Heart left ventricle (tissue), 16 donors: ENCODE measurements around the gene ETV7. TPM values are rescaled to one million over a fixed set of nuclear protein-coding genes. Genes with fewer than 3 reads are reported as not detected.

Source experiments
- ATAC-seq, 4 donors: fragments of 200-7000 bp; cut with Tn5 transposase; one replicate each; pipeline ENCODE4 v1.9.1; 2020 to 2022; ENCODE audit warnings: moderate library complexity in 4 of 4, mild to moderate bottlenecking in 3 of 4, moderate number of reproducible peaks in 1 of 4
- DNase-seq, 5 donors: peaks; one replicate each; pipeline ENCODE4 v3.0.0-alpha.2; 2020
- H3K27ac ChIP-seq, 12 donors: fragments of 200-600 bp; sonication (generic) in 4 of 12; one replicate each; pipeline versions ENCODE4 v1.5.0 to v1.8.0; 2016 to 2022; ENCODE audit warnings: mild to moderate bottlenecking in 2 of 12
- H3K27me3 ChIP-seq, 9 donors: fragments of 200-600 bp; sonication (generic) in 2 of 9; one replicate each; pipeline versions ENCODE4 v1.5.1 to v1.8.0; 2016 to 2022; ENCODE audit warnings: mild to moderate bottlenecking in 3 of 9
- H3K36me3 ChIP-seq, 9 donors: fragments of 200-600 bp; sonication (generic) in 2 of 9; one replicate each; pipeline versions ENCODE4 v1.5.0 to v1.8.0; 2018 to 2022; ENCODE audit warnings: mild to moderate bottlenecking in 2 of 9
- H3K4me1 ChIP-seq, 12 donors: fragments of 200-600 bp; sonication (generic) in 4 of 12; one replicate each; pipeline versions ENCODE4 v1.5.0 to v1.8.0; 2016 to 2022; ENCODE audit warnings: mild to moderate bottlenecking in 3 of 12
- H3K4me3 ChIP-seq, 12 donors: fragments of 200-600 bp; sonication (generic) in 4 of 12; one replicate each; pipeline versions ENCODE4 v1.5.0 to v1.8.0; 2017 to 2022; ENCODE audit warnings: mild to moderate bottlenecking in 9 of 12, moderate library complexity in 4 of 12
- H3K9me3 ChIP-seq, 12 donors: fragments of 200-600 bp; sonication (generic) in 4 of 12; one replicate each; pipeline versions ENCODE4 v1.5.0 to v1.8.0; 2016 to 2022; ENCODE audit warnings: mild to moderate bottlenecking in 1 of 12
- POLR2A ChIP-seq, 2 donors: fragments of 450-650 bp; IDR thresholded peaks; one replicate each; pipeline ENCODE4 v1.6.1; 2017; ENCODE audit warnings: antibody characterized with exemption in 2 of 2, mild to moderate bottlenecking in 2 of 2, moderate library complexity in 2 of 2
- WGBS, 4 donors: extraction: QIAGEN DNeasy Blood & Tissue Kit in 2 of 4; methylation state at CpG; one replicate each; pipeline versions ENCODE4 v1.1.5 to v1.1.7; 2013 to 2018; 5-methylcytosine and 5-hydroxymethylcytosine counted together
- intact Hi-C, 10 donors: fragments of 100-400 bp; cut with DNase I; formaldehyde crosslinking; loops; one replicate each; pipeline versions ENCODE4 v1.11.1 to v1.14.2; 2022
- polyA plus RNA-seq, 2 donors: library from polyadenylated mRNA; stranded (reverse); fragments of 200-250 nt; gene quantifications; one replicate each; pipeline ENCODE4 v1.2.3, GENCODE V29; 2013
- total RNA-seq, 9 donors: library from RNA; depleted of rRNA in 2 of 9; stranded (reverse); fragments of >200 nt in 2 of 9; fragmentation: NEBNext Ultra II Directional in 3 of 9; extraction: Animal tissue kit (Norgen Biotek cat#: 25700) in 3 of 9; gene quantifications; one replicate each; pipeline versions ENCODE4 v1.1.0 to v1.2.4, GENCODE V29; 2016 to 2023
- TF ChIP-seq, protein P1 (sequence below), 12 donors: fragments of 200-600 bp; sonication (generic) in 4 of 12; IDR thresholded peaks; one replicate each; pipeline versions ENCODE4 v1.5.0 to v1.8.0; 2018 to 2022; ENCODE audit warnings: antibody characterized with exemption in 12 of 12, mild to moderate bottlenecking in 5 of 12
- donor health status: ischemic (EF 13 %, LVEDD 7.1; RV severe dilation, severe dysfunction).
- donor health status: healthy with polysubstance abuse.
- donor health status: DM: no; HTN: yes; CAD: no.
- donor health status: DM: no; HTN: no; CAD: no.
- donor health status: ischemic (EF 25% LVEDD 6.9; RV normal size, moderate dysfunction).
- donor health status: ischemic (EF 25% LVEDD 5.7; RV mildly dilated, moderate dysfunction).
- donor health status: healthy.
- donor health status: DM: yes; HTN: yes; CAD: no.
- donor health status: ischemic (EF 35%, LVEDD 5.7; RV mildly dilated, moderate dysfunction).
- donor health status: nonischemic (EF 11% LVEDD 7.7; RV severe dilation, severe dysfunction).
- donor health status: DM: yes; HTN: yes; CAD: no.
- donor health status: PGD.
- donor health status: ischemic (EF 29% LVEDD 5.4; RV normal size, mild dysfunction).
- donor health status: nonischemic (EF 23%, LVEDD 6.1; RV moderate dilation, normal function).

Gene ETV7
- total and polyA plus RNA-seq, 11 donors: 0.06 to 5.1 (median 0.31) TPM; not detected in 5

DNA sequence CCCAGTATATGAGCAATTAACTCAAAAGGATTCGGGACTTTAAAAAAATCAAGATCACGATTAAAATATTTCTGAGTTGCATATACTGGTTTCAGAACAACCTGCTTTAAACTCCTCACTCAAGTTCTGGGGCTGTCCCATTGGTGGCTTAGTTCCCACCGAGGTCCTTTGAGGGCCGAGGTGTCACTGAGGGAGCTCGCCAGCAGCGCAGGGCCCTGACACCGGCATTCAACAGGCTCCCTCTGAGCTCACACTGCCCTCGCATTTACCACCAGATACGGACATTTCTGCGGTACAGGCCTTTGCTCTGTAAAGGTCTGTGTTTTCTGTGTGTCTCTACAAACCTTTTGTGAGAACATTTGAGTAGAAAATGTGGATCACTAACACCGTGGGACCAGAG, 26.4 kb downstream of the ETV7 start:
- DNase-seq (no peak), ATAC-seq (no peak)
- no peaks in the 10 kb centered on the region for H3K9me3 ChIP-seq
- no peak overlapping the region for H3K4me3 ChIP-seq
- WGBS, 4 donors: 77 to 85% (median 84%) methylated on average over 11 of the region's 11 CpGs
- peak overlapping the region in 1 of 12 donors; percentile 44 for H3K27ac ChIP-seq
- H3K36me3 ChIP-seq: no peaks in the 10 kb centered on the region
- intact Hi-C loops: loop anchor here in 9 of 10 donors (2.0 to 10.0 kb wide), 7 partner anchors 20 to 336 kb away; partner anchors contain the start of genes MAPK14 (in 2 of the 9) and SLC26A8 (in 2 of the 9)
- TF ChIP-seq, protein P1, sequence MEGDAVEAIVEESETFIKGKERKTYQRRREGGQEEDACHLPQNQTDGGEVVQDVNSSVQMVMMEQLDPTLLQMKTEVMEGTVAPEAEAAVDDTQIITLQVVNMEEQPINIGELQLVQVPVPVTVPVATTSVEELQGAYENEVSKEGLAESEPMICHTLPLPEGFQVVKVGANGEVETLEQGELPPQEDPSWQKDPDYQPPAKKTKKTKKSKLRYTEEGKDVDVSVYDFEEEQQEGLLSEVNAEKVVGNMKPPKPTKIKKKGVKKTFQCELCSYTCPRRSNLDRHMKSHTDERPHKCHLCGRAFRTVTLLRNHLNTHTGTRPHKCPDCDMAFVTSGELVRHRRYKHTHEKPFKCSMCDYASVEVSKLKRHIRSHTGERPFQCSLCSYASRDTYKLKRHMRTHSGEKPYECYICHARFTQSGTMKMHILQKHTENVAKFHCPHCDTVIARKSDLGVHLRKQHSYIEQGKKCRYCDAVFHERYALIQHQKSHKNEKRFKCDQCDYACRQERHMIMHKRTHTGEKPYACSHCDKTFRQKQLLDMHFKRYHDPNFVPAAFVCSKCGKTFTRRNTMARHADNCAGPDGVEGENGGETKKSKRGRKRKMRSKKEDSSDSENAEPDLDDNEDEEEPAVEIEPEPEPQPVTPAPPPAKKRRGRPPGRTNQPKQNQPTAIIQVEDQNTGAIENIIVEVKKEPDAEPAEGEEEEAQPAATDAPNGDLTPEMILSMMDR (IDR thresholded peaks at IDR 0.05): no peak
- no peak for TF ChIP-seq POLR2A (IDR thresholded peaks at IDR 0.05)
- H3K27me3 ChIP-seq: peaks cover 0 to 10% (median 0%) of the 10 kb centered on the region in 9 donors
- peaks cover 0 to 44% (median 13%) of the 10 kb centered on the region in 12 donors for H3K4me1 ChIP-seq

DNA sequence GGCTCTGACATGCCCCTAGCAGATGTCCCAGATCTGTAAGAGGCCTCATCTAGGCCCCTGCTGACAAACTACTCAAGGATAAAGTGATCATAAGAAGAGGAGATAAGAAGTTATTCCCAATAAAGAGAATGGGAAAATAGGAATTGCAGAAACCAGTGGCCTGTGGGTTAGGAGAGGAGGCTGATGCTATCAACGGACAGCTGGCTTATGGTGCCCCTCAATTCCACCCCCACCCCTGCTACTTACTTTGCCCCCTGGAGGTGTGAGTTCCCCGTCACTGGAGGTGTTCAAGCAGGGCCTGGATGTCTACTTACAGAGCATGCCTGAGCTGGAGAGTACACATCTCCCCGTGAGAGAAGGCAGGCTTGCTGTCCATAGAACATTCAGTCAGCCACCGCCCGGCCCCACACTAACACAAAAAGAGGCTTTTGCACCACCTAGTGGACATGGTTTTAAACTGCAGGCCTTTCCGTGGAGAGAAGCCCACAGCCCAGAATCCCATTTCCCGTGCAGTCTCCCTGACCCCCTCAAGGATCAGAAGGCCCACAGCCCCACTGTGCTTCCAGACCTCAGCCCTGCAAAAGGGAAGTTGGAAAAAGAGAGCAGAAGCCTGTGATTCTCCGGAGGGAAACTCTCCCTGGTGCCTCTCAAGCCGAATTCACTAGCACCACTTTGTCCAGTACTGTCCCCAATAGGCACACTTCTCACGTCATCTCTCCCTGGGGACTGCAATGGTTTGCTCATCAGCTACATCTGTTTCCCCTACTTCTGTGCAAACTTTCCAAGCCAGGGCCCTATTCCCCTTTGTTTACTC, 27.0 kb downstream of the ETV7 start:
- Histone ChIP-seq H3K4me1 (peaks cover 0 to 44% (median 13%) of the 10 kb centered on the region in 12 donors), H3K27me3 (peaks cover 0 to 15% (median 0%) of the 10 kb centered on the region in 9 donors), H3K36me3 (no peaks in the 10 kb centered on the region), H3K9me3 (no peaks in the 10 kb centered on the region), H3K4me3 (no peak overlapping the region), H3K27ac (peak overlapping the region in 3 of 12 donors; percentile 15 to 39 (median 33))
- TF ChIP-seq, protein P1 (IDR thresholded peaks at IDR 0.05): peak; percentile 74 to 86 (median 84)
- TF ChIP-seq POLR2A (IDR thresholded peaks at IDR 0.05): no peak
- DNase-seq: peak; percentile 74 to 87 (median 77)
- WGBS, 4 donors: 17 to 22% (median 18%) methylated on average over 9 to 10 of the region's 10 CpGs
- ATAC-seq: peak; percentile 83 to 92 (median 91)
- intact Hi-C loops: loop anchor here in 9 of 10 donors (1.0 to 10.0 kb wide), 9 partner anchors 19 to 336 kb away; partner anchors contain the start of genes MAPK14 (in 2 of the 9) and SLC26A8 (in 2 of the 9)

DNA sequence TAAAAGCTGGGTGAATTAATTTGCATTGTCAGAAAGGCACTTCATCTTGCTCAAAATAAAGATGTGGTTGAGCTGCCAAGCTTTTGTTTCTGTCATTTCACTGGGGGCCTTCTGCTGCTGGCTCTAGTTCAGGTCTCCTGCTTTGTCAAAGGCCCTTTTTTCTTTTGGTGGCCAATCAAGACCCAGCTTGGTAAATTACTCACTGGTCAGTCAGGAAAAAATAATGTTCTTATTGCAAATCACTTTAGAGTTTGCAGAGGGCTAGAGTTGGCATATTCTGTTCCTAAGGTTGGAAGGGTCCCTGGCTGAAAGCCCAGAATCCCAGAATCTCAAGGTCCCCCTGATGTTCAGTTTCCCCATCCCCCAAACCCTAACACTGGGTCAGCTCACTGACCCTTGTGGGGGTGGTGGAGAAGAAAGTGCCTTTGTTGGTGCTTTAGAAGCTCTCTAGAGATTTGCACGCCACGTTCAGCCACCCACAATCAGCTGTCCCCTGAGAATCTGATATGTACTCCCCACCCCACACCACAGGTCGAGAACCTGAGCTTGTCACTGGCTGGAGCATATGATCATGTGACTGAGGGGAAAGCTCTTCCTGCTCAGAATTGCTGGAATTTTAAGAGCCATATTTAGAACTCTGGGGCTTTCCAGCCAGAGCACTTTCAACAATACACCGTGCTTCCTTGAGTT, 29.1 kb downstream of the ETV7 start:
- H3K27me3 ChIP-seq: peaks cover 0 to 34% (median 0%) of the 10 kb centered on the region in 9 donors
- intact Hi-C loops: loop anchor here in 5 of 10 donors (2.0 to 10.0 kb wide), 3 partner anchors 18 to 234 kb away; no protein-coding TSS in a partner anchor
- no peaks in the 10 kb centered on the region for H3K36me3 ChIP-seq
- H3K9me3 ChIP-seq: no peaks in the 10 kb centered on the region
- H3K4me3 ChIP-seq: no peak overlapping the region
- DNase-seq (no peak), ATAC-seq (peak in 3 of 4 donors; percentile 29 to 61 (median 57))
- peaks cover 0 to 36% (median 13%) of the 10 kb centered on the region in 12 donors for H3K4me1 ChIP-seq
- 16 to 28% (median 21%) methylated on average over 4 of the region's 4 CpGs for WGBS, 4 donors
- peak overlapping the region in 5 of 12 donors; percentile 3 to 69 (median 50) for H3K27ac ChIP-seq
- no peak for TF ChIP-seq POLR2A (IDR thresholded peaks at IDR 0.05)
- TF ChIP-seq, protein P1 (IDR thresholded peaks at IDR 0.05): no peak
